ENCODE measurements around the gene IGFL4.

DNA sequence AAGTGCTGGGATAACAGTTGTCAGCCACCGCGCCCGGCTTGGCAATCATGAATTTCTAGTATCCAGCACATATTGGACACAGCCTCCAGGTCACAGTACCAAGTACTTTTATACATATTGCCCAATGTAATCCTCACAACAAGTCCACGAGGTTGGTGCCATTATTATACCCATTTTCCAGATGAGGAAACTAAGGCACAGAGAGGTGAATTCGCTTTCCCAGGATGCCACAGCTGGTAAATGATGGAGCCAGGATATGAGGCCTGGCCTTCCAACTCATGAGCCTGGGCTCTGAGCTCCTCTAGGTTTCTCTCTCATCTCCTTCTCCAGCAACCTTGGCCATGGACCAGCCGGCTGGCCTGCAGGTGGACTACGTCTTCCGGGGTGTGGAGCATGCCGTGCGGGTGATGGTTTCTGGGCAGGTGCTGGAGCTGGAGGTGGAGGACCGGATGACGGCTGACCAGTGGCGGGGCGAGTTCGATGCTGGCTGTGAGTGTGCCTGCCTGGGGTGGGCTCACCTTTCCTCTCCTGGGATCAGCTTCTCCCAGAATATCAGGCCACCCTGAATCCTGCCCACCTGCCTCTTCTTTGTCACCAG, 38.0 kb downstream of the IGFL4 start:
- no peak for TF ChIP-seq POLR2A (IDR thresholded peaks at IDR 0.05)
- TF ChIP-seq, protein P1, sequence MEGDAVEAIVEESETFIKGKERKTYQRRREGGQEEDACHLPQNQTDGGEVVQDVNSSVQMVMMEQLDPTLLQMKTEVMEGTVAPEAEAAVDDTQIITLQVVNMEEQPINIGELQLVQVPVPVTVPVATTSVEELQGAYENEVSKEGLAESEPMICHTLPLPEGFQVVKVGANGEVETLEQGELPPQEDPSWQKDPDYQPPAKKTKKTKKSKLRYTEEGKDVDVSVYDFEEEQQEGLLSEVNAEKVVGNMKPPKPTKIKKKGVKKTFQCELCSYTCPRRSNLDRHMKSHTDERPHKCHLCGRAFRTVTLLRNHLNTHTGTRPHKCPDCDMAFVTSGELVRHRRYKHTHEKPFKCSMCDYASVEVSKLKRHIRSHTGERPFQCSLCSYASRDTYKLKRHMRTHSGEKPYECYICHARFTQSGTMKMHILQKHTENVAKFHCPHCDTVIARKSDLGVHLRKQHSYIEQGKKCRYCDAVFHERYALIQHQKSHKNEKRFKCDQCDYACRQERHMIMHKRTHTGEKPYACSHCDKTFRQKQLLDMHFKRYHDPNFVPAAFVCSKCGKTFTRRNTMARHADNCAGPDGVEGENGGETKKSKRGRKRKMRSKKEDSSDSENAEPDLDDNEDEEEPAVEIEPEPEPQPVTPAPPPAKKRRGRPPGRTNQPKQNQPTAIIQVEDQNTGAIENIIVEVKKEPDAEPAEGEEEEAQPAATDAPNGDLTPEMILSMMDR (IDR thresholded peaks at IDR 0.05), result no peak

Measured in testis (tissue), 2 donors.